SKM-1 (cell line): ENCODE measurements around the gene TSPAN13.

Source experiments
- DNase-seq: peaks from one replicate; lab custom pipeline; 2025; ENCODE audit not compliant: unreplicated experiment; lab: John Stamatoyannopoulos, UW

Gene TSPAN13

GRCh38 chr7:16773884-16774283 lies 20.3 kb downstream of the TSPAN13 start:
- no peak for DNase-seq

- DNase-seq = no peak
Measured at GRCh38 chr7:16774294-16774693, 20.7 kb downstream of the TSPAN13 start.

- DNase-seq = no peak
Measured at GRCh38 chr7:16774986-16775385, 21.4 kb downstream of the TSPAN13 start.

GRCh38 chr7:16776053-16776452 lies 22.5 kb downstream of the TSPAN13 start:
- no peak for DNase-seq

- DNase-seq = no peak
Measured at GRCh38 chr7:16778476-16778875, 24.9 kb downstream of the TSPAN13 start.

- DNase-seq = no peak
Measured at GRCh38 chr7:16779051-16779450, 25.5 kb downstream of the TSPAN13 start.

- DNase-seq = no peak
Measured at GRCh38 chr7:16780596-16780995, 27.0 kb downstream of the TSPAN13 start.

- DNase-seq = no peak
Measured at GRCh38 chr7:16785321-16785720, 31.8 kb downstream of the TSPAN13 start.

- DNase-seq = no peak
Measured at GRCh38 chr7:16785846-16786245, 32.3 kb downstream of the TSPAN13 start.

GRCh38 chr7:16786257-16786656 lies 32.7 kb downstream of the TSPAN13 start:
- DNase-seq = no peak

- no peak for DNase-seq
Measured at GRCh38 chr7:16787127-16787526, 33.6 kb downstream of the TSPAN13 start.

GRCh38 chr7:16791071-16791470 lies 37.5 kb downstream of the TSPAN13 start:
- DNase-seq = no peak

- no peak for DNase-seq
Measured at GRCh38 chr7:16791905-16792698, 38.5 kb downstream of the TSPAN13 start.

GRCh38 chr7:16794986-16795385 lies 41.4 kb downstream of the TSPAN13 start:
- no peak for DNase-seq

- DNase-seq = no peak
Measured at GRCh38 chr7:16795624-16796023, 42.1 kb downstream of the TSPAN13 start.

- DNase-seq = peak; percentile 56
Measured at GRCh38 chr7:16801111-16801542, 47.6 kb downstream of the TSPAN13 start.

- DNase-seq = no peak
Measured at GRCh38 chr7:16801579-16801978, 48.0 kb downstream of the TSPAN13 start.

GRCh38 chr7:16803125-16803524 lies 49.6 kb downstream of the TSPAN13 start:
- no peak for DNase-seq

- DNase-seq = no peak
Measured at GRCh38 chr7:16803881-16804673, 50.5 kb downstream of the TSPAN13 start.

- DNase-seq = no peak
Measured at GRCh38 chr7:16804674-16805439, 51.3 kb downstream of the TSPAN13 start, which contains the start of gene AGR2. Gene AGR2, minus strand, starts transcription at chr7:16804999. Its CDS starts 3,203 bp downstream, at chr7:16801796.

- no peak for DNase-seq
Measured at GRCh38 chr7:16805441-16805840, 51.9 kb downstream of the TSPAN13 start.
